ENCODE data around the gene EPHA3. TPM values are rescaled to one million over a fixed set of nuclear protein-coding genes. Genes with fewer than 3 reads are reported as not detected.

The EPHA3 gene
- total and polyA plus RNA-seq, 10 of the 15 experiments (the other 5 are each of a cell fraction or from before 2014, with no cell fraction given) = 0.03 to 39.0 (median 0.07) TPM; not detected in 4

DNA sequence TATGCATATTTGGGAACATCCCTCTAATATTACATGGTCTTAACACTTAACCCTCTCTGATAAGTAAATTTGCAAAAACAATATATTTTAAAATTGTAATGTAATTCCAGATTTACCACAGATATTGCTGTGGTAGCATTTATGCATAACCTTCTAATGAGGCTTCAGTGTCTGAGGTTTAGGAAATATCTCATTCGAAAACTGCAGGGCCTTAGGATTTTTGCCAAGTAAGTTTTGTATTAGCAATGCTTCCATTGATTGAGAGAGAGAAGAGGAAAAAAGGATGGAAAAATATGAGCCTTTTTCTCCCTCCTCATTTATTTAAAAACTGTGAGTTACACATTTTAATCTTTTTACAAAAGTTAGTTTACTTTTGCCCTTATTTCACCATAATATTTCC lies 294.6 kb downstream of the EPHA3 start:
- in situ Hi-C loops (cut with MboI) (no loop called here), intact Hi-C loops (cut with micrococcal nuclease; ENCODE audit: unreplicated experiment) (no loop called here)
- no peak for ATAC-seq
- BruUV-seq (replicated peaks) = no TSS peak
- H3K4me1 ChIP-seq (ENCODE audit: control insufficient read depth, insufficient read depth, low read length) = no peaks in the 10 kb centered on the region
- no peak overlapping the region for H3K27ac ChIP-seq (ENCODE audit: control insufficient read depth, insufficient read depth)
- no peaks in the 10 kb centered on the region for H3K27me3 ChIP-seq (replicated peaks in 1 of 2; ENCODE audit: control insufficient read depth in 2 of 2, insufficient read depth in 2 of 2, low read length in 1 of 2)
- no peak for DNase-seq (ENCODE audit: low read depth, low spot score)
- TF ChIP-seq, protein P1, sequence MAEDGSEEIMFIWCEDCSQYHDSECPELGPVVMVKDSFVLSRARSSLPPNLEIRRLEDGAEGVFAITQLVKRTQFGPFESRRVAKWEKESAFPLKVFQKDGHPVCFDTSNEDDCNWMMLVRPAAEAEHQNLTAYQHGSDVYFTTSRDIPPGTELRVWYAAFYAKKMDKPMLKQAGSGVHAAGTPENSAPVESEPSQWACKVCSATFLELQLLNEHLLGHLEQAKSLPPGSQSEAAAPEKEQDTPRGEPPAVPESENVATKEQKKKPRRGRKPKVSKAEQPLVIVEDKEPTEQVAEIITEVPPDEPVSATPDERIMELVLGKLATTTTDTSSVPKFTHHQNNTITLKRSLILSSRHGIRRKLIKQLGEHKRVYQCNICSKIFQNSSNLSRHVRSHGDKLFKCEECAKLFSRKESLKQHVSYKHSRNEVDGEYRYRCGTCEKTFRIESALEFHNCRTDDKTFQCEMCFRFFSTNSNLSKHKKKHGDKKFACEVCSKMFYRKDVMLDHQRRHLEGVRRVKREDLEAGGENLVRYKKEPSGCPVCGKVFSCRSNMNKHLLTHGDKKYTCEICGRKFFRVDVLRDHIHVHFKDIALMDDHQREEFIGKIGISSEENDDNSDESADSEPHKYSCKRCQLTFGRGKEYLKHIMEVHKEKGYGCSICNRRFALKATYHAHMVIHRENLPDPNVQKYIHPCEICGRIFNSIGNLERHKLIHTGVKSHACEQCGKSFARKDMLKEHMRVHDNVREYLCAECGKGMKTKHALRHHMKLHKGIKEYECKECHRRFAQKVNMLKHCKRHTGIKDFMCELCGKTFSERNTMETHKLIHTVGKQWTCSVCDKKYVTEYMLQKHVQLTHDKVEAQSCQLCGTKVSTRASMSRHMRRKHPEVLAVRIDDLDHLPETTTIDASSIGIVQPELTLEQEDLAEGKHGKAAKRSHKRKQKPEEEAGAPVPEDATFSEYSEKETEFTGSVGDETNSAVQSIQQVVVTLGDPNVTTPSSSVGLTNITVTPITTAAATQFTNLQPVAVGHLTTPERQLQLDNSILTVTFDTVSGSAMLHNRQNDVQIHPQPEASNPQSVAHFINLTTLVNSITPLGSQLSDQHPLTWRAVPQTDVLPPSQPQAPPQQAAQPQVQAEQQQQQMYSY (CRISPR knock-in tag; IDR thresholded peaks at IDR 0.05) = no peak
- TF ChIP-seq NFYA (IDR thresholded peaks at IDR 0.05; ENCODE audit: borderline replicate concordance, low read depth, low read length) (no peak), ZNF274 (IDR thresholded peaks at IDR 0.05; ENCODE audit: insufficient read depth, insufficient read length) (no peak), CEBPB (IDR thresholded peaks at IDR 0.05; ENCODE audit: borderline replicate concordance in 1 of 2, low read depth in 2 of 2, low read length in 2 of 2) (no peak), MTA3 (IDR thresholded peaks at IDR 0.05; ENCODE audit: borderline replicate concordance, low read length) (no peak), MXI1 (IDR thresholded peaks at IDR 0.05; ENCODE audit: low read depth, low read length) (no peak)
- TF ChIP-seq, protein P2, sequence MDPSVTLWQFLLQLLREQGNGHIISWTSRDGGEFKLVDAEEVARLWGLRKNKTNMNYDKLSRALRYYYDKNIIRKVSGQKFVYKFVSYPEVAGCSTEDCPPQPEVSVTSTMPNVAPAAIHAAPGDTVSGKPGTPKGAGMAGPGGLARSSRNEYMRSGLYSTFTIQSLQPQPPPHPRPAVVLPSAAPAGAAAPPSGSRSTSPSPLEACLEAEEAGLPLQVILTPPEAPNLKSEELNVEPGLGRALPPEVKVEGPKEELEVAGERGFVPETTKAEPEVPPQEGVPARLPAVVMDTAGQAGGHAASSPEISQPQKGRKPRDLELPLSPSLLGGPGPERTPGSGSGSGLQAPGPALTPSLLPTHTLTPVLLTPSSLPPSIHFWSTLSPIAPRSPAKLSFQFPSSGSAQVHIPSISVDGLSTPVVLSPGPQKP (IDR thresholded peaks at IDR 0.05; ENCODE audit: low read depth, low read length) = no peak
- no peaks in the 10 kb centered on the region for H3K79me2 ChIP-seq (ENCODE audit: control insufficient read depth, insufficient read depth, low read length)
- ChIA-PET POLR2A (no interaction called here), RAD21 (ENCODE audit: unreplicated experiment) (interaction anchor here (0.9 to 1.3 kb wide), 2 partner anchors 10 to 40 kb away, joined by 3 to 4 read pairs; no protein-coding TSS in a partner anchor), CTCF (no interaction called here), SMC1A (ENCODE audit: uncharacterized antibody, unreplicated experiment) (interaction anchor here (0.6 to 1.0 kb wide), 2 partner anchors 8 to 58 kb away, joined by 3 to 6 read pairs; no protein-coding TSS in a partner anchor)
- no peak overlapping the region for H3K9ac ChIP-seq (ENCODE audit: control insufficient read depth, insufficient read depth, low read length)
- H2AFZ ChIP-seq (ENCODE audit: control insufficient read depth, low read depth, low read length) = no peak overlapping the region
- no peak for FAIRE-seq
- no peak overlapping the region for H3K4me2 ChIP-seq (ENCODE audit: control insufficient read depth, insufficient read depth)
- no peaks in the 10 kb centered on the region for H3K9me3 ChIP-seq (replicated peaks; ENCODE audit: control insufficient read depth, insufficient read depth, low read length)
- WGBS (ENCODE audit: insufficient coverage, insufficient replicate concordance, low lambda C conversion rate, missing lambda C conversion rate) = 0% methylated on average over 1 of the region's 1 CpG
- no peaks in the 10 kb centered on the region for H3K36me3 ChIP-seq (ENCODE audit: control insufficient read depth in 2 of 2, insufficient read depth in 2 of 2, low read length in 1 of 2)
- H3K4me3 ChIP-seq = no peak overlapping the region
- no peaks in the 10 kb centered on the region for H4K20me1 ChIP-seq (ENCODE audit: control insufficient read depth, insufficient read depth)

All from GM12878 (cell line).